CD4-positive, alpha-beta T cell treated with Interleukin-17A for 4 hours (primary cell): ENCODE data around the gene R3HDM2.
"Not testable (repeated sequence)": the region's sequence is repeated elsewhere in the genome, so short reads cannot be mapped to it uniquely, and the experiment has no call there.

Source experiments
- DNase-seq: peaks from one replicate; pipeline ENCODE4 v3.0.0-alpha.2; 2020; ENCODE audit warnings: mixed read lengths

Gene R3HDM2

DNA sequence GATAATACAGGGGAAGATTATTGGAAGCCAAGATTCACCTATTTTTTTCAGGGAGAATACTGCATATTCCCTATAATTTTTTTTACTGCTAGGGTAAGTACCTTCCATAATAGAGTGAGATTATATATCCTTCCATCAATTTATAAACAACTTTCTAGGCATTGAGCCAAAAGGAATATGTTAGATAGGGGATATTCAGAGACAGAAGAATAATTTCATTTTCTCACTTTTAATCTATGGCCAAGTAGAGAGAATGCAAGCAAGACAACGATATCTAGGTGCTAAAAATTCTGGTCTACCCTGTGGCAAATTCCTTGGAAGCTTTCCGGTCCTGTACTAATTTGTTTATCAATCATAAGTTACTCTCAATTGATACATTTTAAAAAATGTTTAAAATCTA lies 110.2 kb downstream of the R3HDM2 start:
- DNase-seq = no peak

DNA sequence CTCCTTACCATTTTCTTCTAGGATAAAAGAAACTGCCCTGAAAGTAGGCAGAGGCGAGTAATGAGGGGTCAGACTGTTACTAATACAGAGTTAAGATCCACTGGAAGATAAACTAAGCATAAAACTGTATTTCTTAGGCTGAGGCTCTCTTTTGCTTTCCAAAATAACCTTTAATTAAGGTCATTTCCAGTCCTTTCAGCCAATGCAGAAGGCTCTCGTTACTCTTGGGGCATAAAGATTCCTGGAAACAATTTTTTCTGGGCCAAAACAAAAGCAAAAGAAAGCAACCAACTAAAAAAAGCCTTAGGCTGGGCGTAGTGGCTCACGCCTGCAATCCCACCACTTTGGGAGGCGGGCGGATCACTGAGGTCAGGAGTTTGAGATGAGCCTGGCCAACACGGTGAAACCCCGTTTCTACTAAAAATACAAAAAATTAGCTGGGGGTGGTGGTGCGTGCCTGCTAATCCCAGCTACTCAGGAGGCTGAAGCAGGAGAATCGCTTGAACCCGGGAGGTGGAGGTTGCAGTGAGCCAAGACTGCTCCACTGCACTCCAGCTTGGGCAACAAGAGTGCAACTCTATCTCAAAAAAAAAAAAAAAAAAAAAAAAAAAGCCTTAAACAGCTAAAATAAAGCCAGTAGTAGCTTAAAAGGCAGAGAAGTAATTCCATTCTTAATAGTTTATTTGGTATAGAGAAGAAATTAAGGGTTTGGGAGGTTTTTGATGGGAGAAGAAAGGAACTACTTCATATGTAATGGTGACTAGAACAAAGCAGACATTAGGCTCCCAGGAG lies 111.0 kb downstream of the R3HDM2 start:
- no peak for DNase-seq

DNA sequence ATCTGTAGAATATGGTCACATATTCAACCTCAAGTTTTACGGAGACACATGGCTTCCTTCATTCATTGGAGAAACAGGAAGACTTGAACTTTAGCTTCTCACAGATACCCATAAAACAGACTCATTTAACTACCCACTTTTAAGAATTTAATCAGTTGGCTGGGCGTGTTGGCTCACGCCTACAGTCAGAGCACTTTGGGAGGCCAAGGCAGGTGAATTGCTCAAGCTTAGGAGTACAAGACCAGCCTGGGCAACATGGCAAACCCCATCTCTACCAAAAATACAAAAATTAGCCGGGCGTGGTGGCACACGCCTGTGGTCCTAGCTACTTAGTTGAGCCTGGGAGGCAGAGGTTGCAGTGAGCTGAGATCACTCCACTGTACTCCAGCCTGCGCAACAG lies 115.2 kb downstream of the R3HDM2 start:
- DNase-seq = no peak

DNA sequence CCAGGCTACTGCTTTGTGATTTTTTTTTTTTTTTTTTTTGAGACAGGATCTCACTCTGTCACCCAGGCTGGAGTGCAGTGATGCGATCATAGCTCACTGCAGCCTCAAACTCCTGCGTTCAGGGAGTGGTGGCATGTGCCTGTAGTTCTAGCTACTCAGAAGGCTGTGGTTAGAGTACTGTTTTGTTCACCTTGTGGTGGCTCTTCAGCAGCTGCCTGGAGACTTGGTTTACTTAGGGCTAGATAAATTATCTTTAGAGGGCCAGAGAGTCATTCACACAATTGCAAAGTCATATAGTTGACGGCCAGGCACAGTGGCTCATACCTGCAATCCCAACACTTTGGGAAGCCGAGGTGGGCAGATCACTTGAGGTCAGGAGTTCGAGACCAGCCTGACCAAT lies 118.6 kb downstream of the R3HDM2 start:
- DNase-seq = not testable (repeated sequence)

DNA sequence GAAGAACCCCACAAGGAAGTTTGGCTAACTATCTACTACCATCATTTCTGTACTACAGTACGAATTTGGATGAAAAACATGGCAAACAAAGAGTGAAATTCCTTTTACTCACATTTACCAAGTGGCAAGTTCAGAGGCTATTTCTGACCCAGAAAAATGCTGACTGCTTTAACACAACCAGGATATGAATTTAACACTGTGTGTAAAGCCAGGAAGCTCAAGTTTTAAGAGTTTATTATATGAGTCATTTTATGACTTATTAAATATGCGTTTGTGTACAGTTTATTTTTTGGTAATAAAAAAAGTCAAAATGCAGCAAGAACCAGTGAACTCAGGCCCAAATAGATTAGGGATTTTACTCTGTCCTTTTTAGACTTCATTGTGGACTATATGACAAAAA lies 121.4 kb downstream of the R3HDM2 start:
- no peak for DNase-seq

DNA sequence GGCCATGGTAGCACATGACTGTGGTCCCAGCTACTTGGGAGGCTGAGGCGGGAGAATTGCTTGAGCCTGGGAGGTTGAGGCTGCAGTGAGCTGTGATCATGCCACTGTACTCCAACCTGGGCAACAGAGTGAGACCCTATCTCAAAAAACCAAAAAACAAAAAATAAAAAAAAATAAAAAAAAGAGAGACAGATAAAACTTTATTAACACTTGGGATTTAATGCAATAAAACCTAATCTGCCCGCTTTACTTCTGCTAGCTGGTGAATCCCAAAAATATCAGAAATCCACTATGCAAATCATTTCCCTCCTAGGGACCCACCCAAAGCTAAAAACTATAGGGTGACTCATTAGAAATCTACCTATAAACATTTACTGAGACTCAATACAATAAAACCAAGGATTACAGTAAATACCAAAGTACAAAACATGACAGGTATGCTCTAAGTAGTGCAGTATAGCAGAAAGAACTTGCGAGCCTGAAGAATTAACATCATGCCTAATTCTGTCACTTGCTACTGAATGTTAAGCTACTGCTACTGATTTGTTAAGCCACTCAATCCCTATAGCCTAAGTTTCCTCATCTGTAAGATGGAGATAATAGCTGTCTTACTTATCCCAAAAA lies 129.8 kb downstream of the R3HDM2 start:
- DNase-seq = no peak

DNA sequence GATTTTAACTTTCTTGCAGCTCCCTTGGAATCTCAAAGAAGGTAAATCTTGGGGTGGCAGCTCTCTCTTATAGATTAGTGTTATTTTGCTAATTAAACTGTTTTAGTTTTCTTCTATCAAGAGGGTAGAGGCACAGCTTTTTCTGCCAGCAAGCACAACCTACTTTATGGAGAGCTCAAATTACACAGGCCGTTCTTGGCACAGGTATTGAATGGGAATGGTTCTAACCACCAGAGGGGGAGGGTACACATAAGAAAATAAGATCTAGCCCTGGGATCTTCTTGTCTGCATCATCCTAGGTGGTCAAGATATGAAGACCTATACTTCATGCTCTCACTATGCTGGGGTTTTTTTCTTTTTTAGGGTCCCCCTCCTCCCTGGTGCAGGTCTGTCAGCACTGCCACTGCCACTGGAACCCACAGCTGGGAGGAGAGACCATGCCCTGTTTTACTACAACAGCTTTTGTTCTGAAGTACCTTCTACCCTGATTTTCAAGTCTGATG lies 131.3 kb downstream of the R3HDM2 start:
- DNase-seq = no peak

DNA sequence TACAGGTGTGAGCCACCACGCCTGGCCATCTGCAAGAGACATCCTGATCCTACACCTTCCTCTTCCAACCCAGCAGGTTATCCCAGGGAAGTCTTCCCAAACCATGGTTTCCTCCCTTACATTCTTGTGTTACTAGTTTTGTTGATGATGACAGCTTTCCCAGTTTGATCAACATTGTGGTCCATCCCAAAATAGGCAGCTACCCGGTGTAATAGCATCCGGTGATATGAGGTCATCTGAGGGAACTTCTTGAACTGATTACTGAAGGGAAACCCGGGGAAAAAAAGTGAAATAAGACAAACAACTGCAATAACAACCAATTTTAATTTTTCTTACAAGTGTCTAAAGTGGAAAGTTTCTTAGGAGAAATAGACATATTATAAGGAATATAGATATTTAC lies 134.6 kb downstream of the R3HDM2 start:
- DNase-seq = no peak

DNA sequence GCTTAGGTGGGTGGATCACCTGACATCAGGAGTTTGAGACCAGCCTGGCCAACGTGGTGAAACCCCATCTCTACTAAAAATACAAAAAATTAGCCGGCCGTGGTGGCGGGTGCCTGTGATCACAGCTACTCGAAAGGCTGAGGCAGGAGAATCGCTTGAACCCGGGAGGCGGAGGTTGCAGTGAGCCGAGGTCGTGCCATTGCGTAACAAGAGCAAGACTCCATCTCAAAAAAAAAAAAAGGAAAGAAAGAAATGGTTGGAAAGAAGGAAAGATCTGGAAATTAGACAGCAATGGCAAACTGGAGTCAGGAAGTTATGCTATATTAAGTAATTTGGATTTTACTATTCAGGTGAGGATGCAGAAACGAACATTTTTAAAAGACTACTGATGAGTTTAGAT lies 148.8 kb downstream of the R3HDM2 start:
- DNase-seq = not testable (repeated sequence)

DNA sequence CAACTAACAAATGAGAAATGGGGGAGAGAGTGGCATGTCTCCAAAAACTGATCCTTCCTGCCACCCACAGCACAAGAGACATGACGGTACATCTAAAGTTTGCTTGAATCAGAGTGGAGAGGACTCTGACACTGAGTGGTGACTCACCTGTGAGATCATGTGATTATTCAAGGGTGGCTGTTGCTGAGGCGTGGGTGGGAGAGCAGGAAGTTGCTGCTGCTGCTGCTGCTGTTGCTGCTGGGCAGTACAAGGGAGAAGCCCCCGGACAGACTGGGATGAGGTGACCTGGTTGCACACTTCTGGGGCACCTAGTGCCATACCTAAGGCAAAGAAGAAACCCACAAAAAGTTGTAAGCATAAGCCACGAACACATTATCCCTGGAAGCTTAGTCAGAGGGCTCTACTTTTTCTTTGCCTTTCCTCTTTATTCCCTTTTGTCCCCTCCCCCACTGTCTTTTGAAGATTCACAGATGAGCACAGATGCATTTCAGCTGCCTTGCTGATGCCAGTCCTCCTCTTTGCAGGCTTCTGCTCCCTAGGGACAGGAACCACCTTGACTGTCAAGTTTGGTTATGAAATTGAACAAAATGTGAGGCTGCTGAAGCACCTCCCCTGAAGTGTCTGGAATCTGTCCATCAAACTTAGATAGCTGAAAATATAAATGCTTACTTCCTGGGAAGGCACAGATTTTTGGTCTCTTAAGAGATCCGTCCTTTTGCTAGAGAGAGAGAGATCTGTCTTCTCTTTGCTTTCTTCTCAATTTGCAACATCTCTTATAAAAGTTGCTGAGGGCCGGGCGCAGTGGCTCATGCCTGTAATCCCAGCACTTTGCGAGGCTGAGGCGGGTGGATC lies 150.4 kb downstream of the R3HDM2 start:
- peak; percentile 73 for DNase-seq

DNA sequence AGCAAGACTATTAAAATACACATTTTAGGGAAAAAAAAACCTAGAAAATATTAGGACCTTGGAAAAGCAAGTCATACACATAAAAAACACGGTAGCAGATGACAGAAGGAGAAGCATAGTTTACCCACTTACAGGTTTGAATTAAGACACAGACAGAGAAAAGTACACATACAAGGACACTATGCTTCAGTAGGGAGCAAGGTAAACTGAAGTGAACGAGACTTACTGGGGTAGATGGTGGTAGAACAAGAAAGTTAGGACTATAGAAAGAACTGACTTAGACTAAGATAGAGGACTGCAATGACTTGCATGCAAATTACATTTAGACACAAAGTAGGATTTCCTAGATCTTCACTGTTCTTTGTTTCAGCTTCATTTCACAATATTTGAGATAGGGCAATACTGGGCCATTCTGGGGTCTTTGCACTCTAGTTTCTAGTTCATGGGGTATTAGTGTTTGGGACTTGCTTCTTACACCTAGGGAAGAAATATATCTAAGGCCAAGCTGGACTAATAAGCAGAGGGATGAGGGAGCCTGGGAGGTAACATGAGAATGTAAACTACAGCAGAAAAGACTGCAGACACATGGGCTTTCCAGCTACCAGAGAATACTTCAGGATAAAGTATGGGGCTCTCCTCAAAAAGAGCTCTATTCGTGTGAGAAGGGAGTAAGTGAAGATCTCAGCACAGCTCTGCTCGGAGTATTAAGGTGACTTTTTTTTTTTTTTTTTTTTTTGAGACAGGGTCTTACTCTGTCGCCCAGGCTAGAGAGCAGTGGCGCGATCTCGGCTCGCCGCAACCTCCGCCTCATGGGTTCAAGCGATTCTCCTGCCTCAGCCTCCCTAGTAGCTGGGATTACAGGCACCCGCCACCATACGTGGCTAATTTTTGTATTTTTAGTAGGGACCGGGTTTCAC lies 152.1 kb downstream of the R3HDM2 start:
- DNase-seq = no peak

DNA sequence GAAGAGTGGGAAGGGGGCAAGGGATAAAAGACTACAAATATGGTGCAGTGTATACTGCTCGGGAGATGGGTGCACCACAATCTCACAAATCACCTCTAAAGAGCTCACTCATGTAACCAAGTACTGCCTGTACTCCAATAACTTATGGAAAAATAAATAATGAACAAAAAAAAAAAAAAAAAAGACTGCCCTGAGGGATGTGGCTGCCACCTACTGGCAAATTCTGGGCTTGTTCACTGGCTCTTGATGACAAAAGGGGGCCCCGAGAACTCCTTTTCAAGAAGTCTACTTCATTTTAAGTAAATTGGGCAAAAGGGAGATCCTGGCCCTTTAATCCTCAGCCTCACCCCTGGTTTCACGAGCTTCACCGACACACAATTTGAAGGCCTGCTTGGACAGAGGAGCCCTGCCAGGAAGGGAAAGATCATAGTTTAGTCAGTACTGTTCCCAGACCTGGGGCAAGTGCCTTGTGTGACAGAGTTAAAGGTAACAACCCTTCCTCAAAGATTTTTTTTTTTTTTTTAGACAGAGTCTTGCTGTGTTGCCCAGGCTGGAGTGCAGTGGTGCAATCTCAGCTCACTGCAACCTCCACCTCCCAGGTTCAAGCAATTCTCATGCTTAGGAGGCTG lies 153.8 kb downstream of the R3HDM2 start:
- DNase-seq = peak; percentile 19

DNA sequence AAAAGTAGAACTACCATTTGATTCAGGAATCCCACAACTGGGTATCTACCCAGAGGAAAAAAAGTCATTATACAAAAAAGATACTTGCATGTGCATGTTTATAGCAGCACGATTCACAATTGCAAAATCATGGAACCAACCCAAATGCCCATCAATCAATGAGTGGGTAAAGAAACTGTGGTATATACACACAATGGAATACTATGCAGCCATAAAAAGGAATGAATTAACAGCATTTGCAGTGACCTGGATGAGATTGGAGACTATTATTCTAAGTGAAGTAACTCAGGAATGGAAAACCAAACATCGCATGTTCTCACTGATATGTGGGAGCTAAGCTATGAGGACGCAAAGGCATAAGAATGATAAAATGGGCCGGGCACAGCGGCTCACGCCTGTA lies 154.6 kb downstream of the R3HDM2 start:
- DNase-seq = not testable (repeated sequence)

DNA sequence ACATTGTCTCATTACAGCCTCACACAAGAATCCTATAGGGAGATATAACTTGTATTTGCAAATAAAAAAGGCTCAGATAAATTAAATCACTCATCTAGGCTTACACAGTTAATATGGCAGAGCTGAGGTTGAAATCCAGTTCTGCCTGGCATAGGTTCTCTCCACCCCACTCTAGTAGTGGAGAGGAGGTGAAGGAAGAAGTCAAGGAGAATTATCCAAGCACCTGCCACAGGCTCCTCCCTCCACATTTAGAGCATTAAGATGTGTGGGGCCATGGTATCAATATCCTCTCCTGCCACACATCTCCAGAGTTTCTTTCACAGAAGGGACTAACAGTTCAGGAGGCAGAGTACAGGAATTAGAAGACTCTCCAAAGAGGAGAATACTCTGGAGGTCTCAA lies 157.3 kb downstream of the R3HDM2 start:
- no peak for DNase-seq

DNA sequence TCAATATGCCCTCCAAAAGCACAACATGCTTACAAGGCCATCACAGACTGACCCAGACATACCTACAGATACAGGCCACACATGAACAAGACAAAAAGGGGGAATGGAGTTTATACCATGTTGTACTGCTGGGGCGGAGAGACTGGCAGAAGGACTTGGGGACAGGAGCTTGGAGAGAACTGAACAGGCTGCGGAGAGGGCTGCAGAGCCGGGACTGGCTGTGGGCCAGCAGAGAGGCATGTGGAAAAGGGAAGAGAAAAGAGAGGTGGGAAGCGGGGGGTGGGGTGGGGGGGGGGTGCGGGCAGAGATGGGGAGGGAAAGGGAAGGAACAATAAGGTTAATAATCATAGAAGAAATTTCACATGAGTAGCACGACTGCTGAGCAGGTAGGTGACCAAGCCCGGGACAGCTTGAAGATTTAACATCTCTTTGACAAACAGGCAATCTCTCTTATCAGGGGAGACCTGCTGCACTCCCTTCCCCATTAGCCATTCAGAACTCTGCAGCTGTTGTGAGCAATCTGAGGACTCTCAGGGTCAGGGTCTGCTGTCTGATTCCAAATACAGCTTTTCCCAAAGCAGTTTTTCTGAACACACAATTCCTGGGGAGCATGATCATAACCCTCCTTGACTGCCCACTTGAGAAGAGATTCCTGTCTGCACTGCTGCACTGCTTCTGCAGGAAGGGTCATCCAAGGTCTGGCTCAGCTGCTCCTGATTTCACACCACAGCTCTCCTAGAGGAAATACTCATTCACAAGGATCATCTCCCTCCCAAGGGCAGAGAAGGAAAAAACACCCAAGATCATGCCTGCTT lies 158.3 kb downstream of the R3HDM2 start:
- no peak for DNase-seq

DNA sequence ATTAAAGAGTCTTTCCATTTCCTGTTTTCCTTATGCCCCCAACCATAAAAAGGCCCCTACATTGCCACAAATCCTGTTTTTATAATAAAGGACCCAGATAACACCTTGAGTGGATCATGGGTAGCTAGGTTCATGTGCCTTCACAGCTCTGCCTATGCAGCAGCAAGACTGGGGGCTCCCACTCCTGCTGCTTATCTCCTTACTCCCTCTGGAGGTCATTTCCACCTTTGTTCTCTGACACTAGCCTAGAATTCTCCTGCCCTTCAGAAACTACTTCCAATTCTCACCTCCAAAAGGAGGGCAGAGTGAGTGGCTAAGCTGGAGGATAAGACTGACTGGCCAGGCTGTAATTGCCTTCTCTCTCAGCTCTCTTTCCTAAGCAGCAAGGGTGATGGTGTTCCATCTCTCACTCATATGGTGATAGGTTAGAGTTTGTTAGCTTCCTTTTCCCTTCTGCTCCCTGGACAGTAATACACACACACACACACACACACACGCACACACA lies 159.8 kb downstream of the R3HDM2 start:
- no peak for DNase-seq

DNA sequence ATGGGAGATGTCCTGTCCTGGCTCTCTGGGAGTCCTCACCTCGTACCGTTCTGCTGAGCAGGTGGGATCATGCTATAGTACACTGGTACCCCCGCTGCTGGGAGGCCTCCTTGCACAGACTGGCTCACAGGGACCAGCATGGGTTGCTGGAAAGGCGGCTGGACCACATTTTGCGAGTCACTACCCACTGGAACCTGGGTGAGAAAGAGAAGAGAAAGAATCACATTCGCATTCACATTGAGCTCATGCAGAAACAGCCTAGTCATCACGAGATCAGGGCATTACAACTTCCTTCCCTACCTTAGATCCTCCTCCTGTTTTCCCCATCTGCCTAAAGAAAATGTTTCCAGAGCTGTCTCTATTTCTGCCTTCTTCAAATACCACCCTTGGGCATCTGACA lies 162.6 kb downstream of the R3HDM2 start:
- no peak for DNase-seq

DNA sequence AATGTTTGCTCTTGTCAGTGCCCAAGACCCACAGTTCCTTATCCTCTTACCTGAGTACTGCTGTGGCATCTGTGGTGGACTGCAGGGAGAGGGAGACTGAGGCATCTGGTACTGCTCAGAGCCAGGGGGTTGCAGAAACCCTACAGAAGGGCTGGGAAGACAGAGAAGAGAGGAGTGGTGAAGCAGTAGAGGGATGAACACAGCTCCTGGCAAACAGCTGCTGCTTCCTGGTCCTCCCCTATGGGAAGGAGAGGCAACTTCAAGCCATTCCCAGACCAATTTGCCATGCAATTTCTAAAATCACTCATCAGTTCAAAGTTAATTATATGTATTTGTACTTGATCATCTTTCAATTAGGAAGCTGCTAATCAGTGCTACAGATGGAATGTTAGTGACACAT lies 164.2 kb downstream of the R3HDM2 start:
- no peak for DNase-seq

DNA sequence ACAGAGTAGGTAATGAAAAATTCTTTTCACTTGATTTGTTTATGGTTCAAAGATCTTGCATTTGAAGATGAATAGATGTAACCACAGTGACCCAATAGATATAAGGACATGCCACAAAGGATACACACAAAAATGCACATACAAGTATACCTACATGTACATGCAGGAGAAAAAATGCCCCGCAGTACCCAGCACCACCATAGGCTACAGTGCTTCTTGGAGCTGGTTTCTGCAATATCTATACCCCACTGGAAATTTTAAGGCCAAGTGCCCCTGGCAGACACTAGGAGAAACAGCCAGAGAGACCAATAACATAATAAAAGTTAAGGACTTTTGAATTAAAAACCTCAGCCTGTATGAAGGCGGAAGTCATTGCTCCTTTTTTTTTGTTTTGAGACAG lies 167.7 kb downstream of the R3HDM2 start:
- no peak for DNase-seq

DNA sequence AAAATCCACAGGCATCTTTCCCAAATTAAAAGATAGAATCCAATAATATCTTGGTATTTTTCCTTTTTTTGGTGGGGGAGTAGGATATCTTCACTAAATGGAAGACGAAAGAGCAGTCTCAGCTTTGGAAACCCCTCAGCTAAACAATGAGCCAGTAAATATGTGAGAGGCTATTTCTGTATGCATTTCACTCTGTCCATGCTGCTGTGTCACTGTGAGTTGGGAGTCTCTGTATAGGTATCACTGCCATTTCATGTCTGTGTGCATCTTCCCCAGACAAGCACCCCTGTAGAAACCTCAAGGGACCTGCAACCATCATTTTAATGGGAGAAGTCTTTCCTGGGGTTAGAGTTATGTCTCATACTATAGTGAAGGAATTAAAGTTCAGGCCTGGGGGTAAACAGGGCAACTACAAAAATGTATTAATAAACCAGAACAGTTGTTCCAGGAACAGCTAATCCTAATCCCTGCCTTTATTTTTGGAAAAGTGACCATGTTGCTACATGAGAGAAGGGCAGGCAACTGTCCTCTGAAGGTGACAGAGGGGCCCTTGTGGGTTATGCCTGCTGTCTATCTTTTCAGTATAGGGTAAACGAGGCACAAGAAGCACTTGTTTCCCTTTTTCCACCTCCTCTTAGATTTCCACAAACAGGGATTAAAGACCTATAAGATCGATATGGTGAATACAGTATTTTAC lies 168.6 kb downstream of the R3HDM2 start:
- DNase-seq = no peak
